GM12878 (cell line): Measurements from ENCODE around the gene UBE2F. TPM values are rescaled to one million over a fixed set of nuclear protein-coding genes. Genes with fewer than 3 reads are reported as not detected.

Experiments
- ATAC-seq: fragments of 200-7000 bp; cut with Tn5 transposase; 3 replicates; pipeline ENCODE4 v1.9.1; 2020; ENCODE audit warnings: mild to moderate bottlenecking, moderate library complexity
- BruUV-seq: library from RNA; stranded (reverse); fragments of 400-500 nt; replicated peaks from 2 replicates; lab custom pipeline; 2021; lab: Mats Ljungman, UMichigan
- CTCF ChIA-PET: fragments of 300-600 bp; sonication (Branson Sonifier 250); formaldehyde crosslinking; extraction: SDS; loops from one replicate; lab custom pipeline; 2021; ENCODE audit warnings: inconsistent platforms; lab: Yijun Ruan, JAX
- POLR2A ChIA-PET: fragments of 350-600 bp; formaldehyde crosslinking; extraction: SDS; loops from one replicate; lab custom pipeline; 2021; ENCODE audit warnings: inconsistent platforms; lab: Charles Lee
- RAD21 ChIA-PET: fragments of 300-600 bp; sonication (Branson Sonifier 250); formaldehyde crosslinking; loops from one replicate; lab custom pipeline; 2023; ENCODE audit warnings: antibody characterized with exemption; ENCODE audit not compliant: unreplicated experiment; lab: Charles Lee
- SMC1A ChIA-PET: fragments of 300-600 bp; sonication (Branson Sonifier 250); formaldehyde crosslinking; loops from one replicate; lab custom pipeline; 2023; ENCODE audit not compliant: unreplicated experiment, uncharacterized antibody; lab: Charles Lee
- DNase-seq: peaks from one replicate; pipeline ENCODE4 v3.0.0-alpha.2; 2011; ENCODE audit warnings: low read depth, low spot score
- FAIRE-seq: peaks from 3 replicates; lab custom pipeline; 2011; peaks lifted over from hg19 to GRCh38; lab: Jason Lieb, UNC
- H2AFZ ChIP-seq: 2 replicates; pipeline ENCODE4 v1.6.0; 2011; ENCODE audit warnings: low read depth, low read length, control low read depth; ENCODE audit not compliant: control insufficient read depth
- H3K27ac ChIP-seq: 2 replicates; pipeline ENCODE4 v1.5.1; 2011; ENCODE audit warnings: control low read depth; ENCODE audit not compliant: control insufficient read depth, insufficient read depth
- H3K27me3 ChIP-seq, 2 experiments: replicated peaks in 1 of 2; 2 replicates each; pipeline versions ENCODE4 v1.6.0 to v1.6.1; 2011; ENCODE audit warnings: low read length in 1 of 2; ENCODE audit not compliant: control insufficient read depth in 2 of 2, insufficient read depth in 2 of 2
- H3K36me3 ChIP-seq, 2 experiments: 2 replicates each; pipeline ENCODE4 v1.5.1; 2011; ENCODE audit warnings: low read length in 1 of 2; ENCODE audit not compliant: control insufficient read depth in 2 of 2, insufficient read depth in 2 of 2
- H3K4me1 ChIP-seq: 2 replicates; pipeline ENCODE4 v1.6.1; 2011; ENCODE audit warnings: mild to moderate bottlenecking, low read length, moderate library complexity, mixed read lengths; ENCODE audit not compliant: control insufficient read depth, insufficient read depth
- H3K4me2 ChIP-seq: 2 replicates; pipeline ENCODE4 v1.6.0; 2011; ENCODE audit warnings: control low read depth; ENCODE audit not compliant: control insufficient read depth, insufficient read depth
- H3K4me3 ChIP-seq: fragments of 200-600 bp; sonication (generic); 2 replicates; pipeline ENCODE4 v1.5.1; 2016
- H3K79me2 ChIP-seq: 2 replicates; pipeline ENCODE4 v1.6.0; 2011; ENCODE audit warnings: low read length; ENCODE audit not compliant: control insufficient read depth, insufficient read depth
- H3K9ac ChIP-seq: 2 replicates; pipeline ENCODE4 v1.8.0; 2011; ENCODE audit warnings: low read length, control low read depth, mixed read lengths; ENCODE audit not compliant: control insufficient read depth, insufficient read depth
- H3K9me3 ChIP-seq: replicated peaks from 3 replicates; pipeline ENCODE4 v1.5.1; 2011; ENCODE audit warnings: mild to moderate bottlenecking, low read length; ENCODE audit not compliant: control insufficient read depth, insufficient read depth
- H4K20me1 ChIP-seq: 2 replicates; pipeline ENCODE4 v1.6.0; 2011; ENCODE audit not compliant: control insufficient read depth, insufficient read depth
- DPF2 ChIP-seq: fragments of 450-650 bp; IDR thresholded peaks from 2 replicates; pipeline ENCODE4 v1.6.1; 2017; ENCODE audit warnings: mild to moderate bottlenecking
- E2F4 ChIP-seq: IDR thresholded peaks from 2 replicates; pipeline ENCODE4 v1.6.1; 2012; ENCODE audit warnings: low read depth, low read length, improper control_type of control experiment
- HSF1 ChIP-seq: fragments of 150-350 bp; IDR thresholded peaks from 2 replicates; pipeline ENCODE4 v1.6.1; 2014; ENCODE audit warnings: mild to moderate bottlenecking, low read depth, low read length
- MEF2B ChIP-seq: fragments of 450-650 bp; IDR thresholded peaks from 2 replicates; pipeline ENCODE4 v1.6.1; 2018; ENCODE audit warnings: mild to moderate bottlenecking, moderate library complexity; ENCODE audit not compliant: partially characterized antibody, poor library complexity, severe bottlenecking
- MXI1 ChIP-seq: fragments of 150-350 bp; IDR thresholded peaks from 2 replicates; pipeline ENCODE4 v1.6.1; 2011; ENCODE audit warnings: low read depth, mild to moderate bottlenecking, inconsistent platforms, low read length, improper control_type of control experiment
- SMAD1 ChIP-seq: fragments of 450-650 bp; IDR thresholded peaks from 2 replicates; pipeline ENCODE4 v1.6.1; 2018; ENCODE audit warnings: mild to moderate bottlenecking, low read depth; ENCODE audit not compliant: partially characterized antibody
- SREBF2 ChIP-seq: IDR thresholded peaks from 2 replicates; pipeline ENCODE4 v1.6.1; 2012; ENCODE audit warnings: mild to moderate bottlenecking, low read length
- SUZ12 ChIP-seq: fragments of 200-600 bp; sonication (generic); IDR thresholded peaks from one replicate; pipeline ENCODE4 v1.6.1; 2018; ENCODE audit warnings: antibody characterized with exemption, mild to moderate bottlenecking; ENCODE audit not compliant: unreplicated experiment
- TAF1 ChIP-seq: IDR thresholded peaks from 2 replicates; pipeline ENCODE4 v1.6.1; 2011; ENCODE audit warnings: mild to moderate bottlenecking, low read depth, low read length, borderline replicate concordance
- TARDBP ChIP-seq: IDR thresholded peaks from 2 replicates; pipeline ENCODE4 v1.6.1; 2016; ENCODE audit warnings: borderline replicate concordance
- TCF3 ChIP-seq: IDR thresholded peaks from 2 replicates; pipeline ENCODE4 v1.6.1; 2012; ENCODE audit warnings: low read depth, mild to moderate bottlenecking, low read length, borderline replicate concordance; ENCODE audit not compliant: insufficient read depth
- WGBS: methylation state at CpG from one replicate; pipeline ENCODE4 v1.1.6; 2016; ENCODE audit warnings: low lambda C conversion rate; ENCODE audit not compliant: insufficient replicate concordance, insufficient coverage; ENCODE audit errors: missing lambda C conversion rate; 5-methylcytosine and 5-hydroxymethylcytosine counted together
- in situ Hi-C: fragments of 300-500 bp; cut with MboI; formaldehyde crosslinking; loops from 9 replicates; pipeline ENCODE4 v1.14.3; 2018; ENCODE audit warnings: mixed read lengths
- intact Hi-C: fragments of 100-400 bp; cut with micrococcal nuclease; formaldehyde crosslinking; loops from one replicate; pipeline ENCODE4 v1.14.2; 2022; ENCODE audit not compliant: unreplicated experiment
- polyA plus RNA-seq, 11 experiments: library from polyadenylated mRNA; depleted of rRNA in 4 of 11; unstranded in 6 of 11; stranded (reverse) in 5 of 11; fragments of >200 nt; fragmentation: Nextera tagmentation in 4 of 11; fragmentation: Illumina TruSeq in 1 of 11; extraction: Ambion mirVana in 4 of 11; extraction: Trizol in 1 of 11; gene quantifications; 1 replicate in 1 of 11; 2 replicates in 10 of 11; pipeline versions ENCODE4 v1.2.1 to v1.2.3, GENCODE V29; 2011 to 2016; ENCODE audit warnings: inconsistent platforms in 2 of 11, missing spikeins in 2 of 11, low read depth in 1 of 11
- total RNA-seq, 4 experiments: library from RNA; depleted of rRNA in 3 of 4; stranded (reverse); fragments of >200 nt in 3 of 4; fragmentation: Illumina TruSeq in 1 of 4; extraction: Trizol in 1 of 4; gene quantifications; 2 replicates each; pipeline versions ENCODE4 v1.2.1 to v1.2.3, GENCODE V29; 2013 to 2021

The UBE2F gene
- total and polyA plus RNA-seq, 10 of the 15 experiments (the other 5 are each of a cell fraction or from before 2014, with no cell fraction given) = 12.3 to 64.4 (median 31.5) TPM

- DNase-seq (no peak), ATAC-seq (no peak)
- Histone ChIP-seq H3K9me3 (no peaks in the 10 kb centered on the region), H3K9ac (no peak overlapping the region), H3K36me3 (peaks cover 0 to 3% of the 10 kb centered on the region in 2 experiments; a peak in 3 of 4 replicates), H2AFZ (no peak overlapping the region), H3K4me2 (no peak overlapping the region), H3K4me1 (no peaks in the 10 kb centered on the region), H4K20me1 (no peaks in the 10 kb centered on the region), H3K27me3 (no peaks in the 10 kb centered on the region)
- intact Hi-C loops = no loop called here
- in situ Hi-C loops = no loop called here
- CTCF ChIA-PET = no interaction called here
- no TSS peak for BruUV-seq
- no peak for TF ChIP-seq E2F4
- TF ChIP-seq SUZ12 = no peak
- TF ChIP-seq, all 136 proteins: peak for 0
- no peaks in the 10 kb centered on the region for H3K79me2 ChIP-seq
- ChIA-PET POLR2A (no interaction called here), SMC1A (no interaction called here), RAD21 (no interaction called here)
- H3K4me3 ChIP-seq = no peak overlapping the region
- no peak overlapping the region for H3K27ac ChIP-seq
- FAIRE-seq = no peak
- whole genome bisulfite sequencing = 88% methylated on average over 4 of the region's 4 CpGs
These were observed 54.5 kb downstream of the UBE2F start for GRCh38 chr2:238021327-238021726.

- FAIRE-seq = no peak
- no peak for TF ChIP-seq TARDBP
- TF ChIP-seq HSF1 = no peak
- no peak for TF ChIP-seq DPF2
- no peak for TF ChIP-seq SREBF2
- TF ChIP-seq SMAD1 = no peak
- TF ChIP-seq MXI1 = no peak
- no peak for TF ChIP-seq MEF2B
- TF ChIP-seq TAF1 = no peak
- no peak for TF ChIP-seq TCF3
These were observed 55.9 kb downstream of the UBE2F start for GRCh38 chr2:238022594-238023157.

More at GRCh38 chr2:238022594-238023157, 55.9 kb downstream of the UBE2F start:
- Histone ChIP-seq H4K20me1 (no peaks in the 10 kb centered on the region), H3K27ac (no peak overlapping the region), H3K9me3 (no peaks in the 10 kb centered on the region), H3K4me2 (no peak overlapping the region), H3K4me1 (no peaks in the 10 kb centered on the region), H3K79me2 (no peaks in the 10 kb centered on the region), H2AFZ (no peak overlapping the region), H3K27me3 (no peaks in the 10 kb centered on the region), H3K36me3 (peaks cover 3 to 4% of the 10 kb centered on the region in 2 experiments; a peak in 3 of 4 replicates), H3K9ac (no peak overlapping the region), H3K4me3 (no peak overlapping the region)
- no peak for ATAC-seq
- CTCF ChIA-PET = no interaction called here
- in situ Hi-C loops (no loop called here), intact Hi-C loops (no loop called here)
- POLR2A ChIA-PET = no interaction called here
- SMC1A ChIA-PET = no interaction called here
- WGBS = 83% methylated on average over 5 of the region's 5 CpGs
- no TSS peak for BruUV-seq
- RAD21 ChIA-PET = no interaction called here
- DNase-seq = no peak
